A673 (cell line): ENCODE data around the gene OR51S1. TPM values are rescaled to one million over a fixed set of nuclear protein-coding genes. Genes with fewer than 3 reads are reported as not detected.

Source experiments
- BruUV-seq: library from RNA; stranded (reverse); fragments of 400-500 nt; replicated peaks from 2 replicates; lab custom pipeline; 2021; lab: Mats Ljungman, UMichigan
- CTCF ChIA-PET: fragments of 300-600 bp; sonication (Branson Sonifier 250); formaldehyde crosslinking; loops from one replicate; lab custom pipeline; 2022; ENCODE audit warnings: antibody characterized with exemption; lab: Charles Lee
- POLR2A ChIA-PET: fragments of 300-600 bp; sonication (Branson Sonifier 250); formaldehyde crosslinking; loops from one replicate; lab custom pipeline; 2022; ENCODE audit warnings: antibody characterized with exemption; ENCODE audit not compliant: low non-redundant PET; lab: Charles Lee
- DNase-seq: peaks from one replicate; pipeline ENCODE4 v3.0.0-alpha.2; 2015; ENCODE audit warnings: low spot score
- H3K27ac ChIP-seq: fragments of 200-600 bp; sonication (generic); 2 replicates; pipeline ENCODE4 v1.5.1; 2016; ENCODE audit warnings: mixed run types, low read depth, mild to moderate bottlenecking, mixed read lengths, antibody characterized with exemption, low read length; ENCODE audit not compliant: poor library complexity, severe bottlenecking
- H3K27me3 ChIP-seq: fragments of 200-600 bp; sonication (generic); replicated peaks from 2 replicates; pipeline ENCODE4 v1.6.1; 2017; ENCODE audit warnings: mixed run types, low read depth, mild to moderate bottlenecking, mixed read lengths, antibody characterized with exemption, low read length; ENCODE audit not compliant: insufficient read depth, poor library complexity
- H3K36me3 ChIP-seq: fragments of 200-600 bp; sonication (generic); 2 replicates; pipeline ENCODE4 v1.6.1; 2016; ENCODE audit warnings: mixed run types, mild to moderate bottlenecking, mixed read lengths, antibody characterized with exemption, low read length; ENCODE audit not compliant: insufficient read depth, poor library complexity, severe bottlenecking
- H3K4me1 ChIP-seq: fragments of 200-600 bp; sonication (generic); 2 replicates; pipeline ENCODE4 v1.6.1; 2017; ENCODE audit warnings: mixed run types, mild to moderate bottlenecking, mixed read lengths, antibody characterized with exemption, low read length; ENCODE audit not compliant: insufficient read depth, poor library complexity, severe bottlenecking
- H3K4me3 ChIP-seq: fragments of 200-600 bp; sonication (generic); 2 replicates; pipeline ENCODE4 v1.5.1; 2016; ENCODE audit warnings: low read depth, mixed run types, mild to moderate bottlenecking, mixed read lengths, low read length; ENCODE audit not compliant: poor library complexity, severe bottlenecking
- H3K9me3 ChIP-seq: fragments of 200-600 bp; sonication (generic); 2 replicates; pipeline ENCODE4 v1.6.1; 2016; ENCODE audit warnings: mixed run types, low read depth, mild to moderate bottlenecking, mixed read lengths, antibody characterized with exemption, low read length; ENCODE audit not compliant: poor library complexity, severe bottlenecking
- EZH2 ChIP-seq: fragments of 200-600 bp; sonication (generic); IDR thresholded peaks from 2 replicates; pipeline ENCODE4 v1.6.1; 2017; ENCODE audit warnings: borderline replicate concordance, low read depth, mild to moderate bottlenecking, mixed read lengths, antibody characterized with exemption, low read length; ENCODE audit not compliant: poor library complexity, severe bottlenecking
- intact Hi-C: fragments of 100-400 bp; cut with micrococcal nuclease; formaldehyde crosslinking; loops from one replicate; pipeline ENCODE4 v1.10.0; 2022; ENCODE audit not compliant: unreplicated experiment
- total RNA-seq: library from RNA; stranded (reverse); gene quantifications from 2 replicates; pipeline ENCODE4 v1.2.3, GENCODE V29; 2021
- TF ChIP-seq, protein P1 (sequence below): fragments of 300-800, 200-600 bp; sonication (generic); conservative IDR thresholded peaks from 2 replicates; pipeline ENCODE4 v1.5.1; 2017; ENCODE audit warnings: low read depth, mild to moderate bottlenecking, antibody characterized with exemption, low read length, moderate library complexity, mixed read lengths

Gene OR51S1
- total RNA-seq, 1 experiment from 2014 or later, result not detected

DNA sequence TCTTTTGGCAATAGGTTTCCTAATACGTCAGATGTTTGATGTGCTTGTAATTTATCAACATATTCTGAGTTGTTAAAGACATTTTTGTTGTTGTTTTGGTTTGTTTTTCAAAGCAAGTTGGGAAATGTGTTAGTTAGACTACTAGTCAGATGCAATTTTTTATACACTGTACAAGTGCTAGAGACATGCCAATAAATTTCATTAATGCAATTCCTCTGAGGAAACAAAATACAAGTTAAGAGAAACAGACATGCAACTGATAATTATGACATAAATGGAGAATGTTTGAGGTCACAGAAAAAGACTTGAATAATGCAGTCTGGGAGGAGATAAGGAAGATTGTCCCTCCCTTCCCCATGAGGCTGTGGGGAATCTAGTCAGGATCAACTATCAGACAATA, 38.6 kb upstream of the OR51S1 start:
- intact Hi-C loops, result no loop called here
- H3K27me3 ChIP-seq, result no peaks in the 10 kb centered on the region
- POLR2A ChIA-PET, result no interaction called here
- TF ChIP-seq EZH2, result no peak
- TF ChIP-seq, protein P1, sequence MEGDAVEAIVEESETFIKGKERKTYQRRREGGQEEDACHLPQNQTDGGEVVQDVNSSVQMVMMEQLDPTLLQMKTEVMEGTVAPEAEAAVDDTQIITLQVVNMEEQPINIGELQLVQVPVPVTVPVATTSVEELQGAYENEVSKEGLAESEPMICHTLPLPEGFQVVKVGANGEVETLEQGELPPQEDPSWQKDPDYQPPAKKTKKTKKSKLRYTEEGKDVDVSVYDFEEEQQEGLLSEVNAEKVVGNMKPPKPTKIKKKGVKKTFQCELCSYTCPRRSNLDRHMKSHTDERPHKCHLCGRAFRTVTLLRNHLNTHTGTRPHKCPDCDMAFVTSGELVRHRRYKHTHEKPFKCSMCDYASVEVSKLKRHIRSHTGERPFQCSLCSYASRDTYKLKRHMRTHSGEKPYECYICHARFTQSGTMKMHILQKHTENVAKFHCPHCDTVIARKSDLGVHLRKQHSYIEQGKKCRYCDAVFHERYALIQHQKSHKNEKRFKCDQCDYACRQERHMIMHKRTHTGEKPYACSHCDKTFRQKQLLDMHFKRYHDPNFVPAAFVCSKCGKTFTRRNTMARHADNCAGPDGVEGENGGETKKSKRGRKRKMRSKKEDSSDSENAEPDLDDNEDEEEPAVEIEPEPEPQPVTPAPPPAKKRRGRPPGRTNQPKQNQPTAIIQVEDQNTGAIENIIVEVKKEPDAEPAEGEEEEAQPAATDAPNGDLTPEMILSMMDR, result no peak
- BruUV-seq, result no TSS peak
- H3K36me3 ChIP-seq, result no peaks in the 10 kb centered on the region
- H3K4me1 ChIP-seq, result no peaks in the 10 kb centered on the region
- CTCF ChIA-PET, result no interaction called here
- no peak overlapping the region for H3K27ac ChIP-seq
- no peak for DNase-seq
- H3K4me3 ChIP-seq, result no peak overlapping the region
- H3K9me3 ChIP-seq, result no peaks in the 10 kb centered on the region

- H3K27me3 ChIP-seq, result no peaks in the 10 kb centered on the region
- no peaks in the 10 kb centered on the region for H3K9me3 ChIP-seq
- TF ChIP-seq, protein P1, result no peak
- no peak for TF ChIP-seq EZH2
- H3K27ac ChIP-seq, result no peak overlapping the region
- ChIA-PET POLR2A (no interaction called here), CTCF (no interaction called here)
- H3K36me3 ChIP-seq, result no peaks in the 10 kb centered on the region
- DNase-seq, result no peak
- H3K4me3 ChIP-seq, result no peak overlapping the region
- BruUV-seq, result no TSS peak
- intact Hi-C loops, result no loop called here
- no peaks in the 10 kb centered on the region for H3K4me1 ChIP-seq
Observed at GRCh38 chr11:4886186-4886585, 37.2 kb upstream of the OR51S1 start.

- no peak for DNase-seq
- Histone ChIP-seq H3K27ac (no peak overlapping the region), H3K27me3 (no peaks in the 10 kb centered on the region), H3K36me3 (no peaks in the 10 kb centered on the region), H3K4me1 (no peaks in the 10 kb centered on the region), H3K9me3 (no peaks in the 10 kb centered on the region), H3K4me3 (no peak overlapping the region)
- BruUV-seq, result no TSS peak
- POLR2A ChIA-PET, result no interaction called here
- intact Hi-C loops, result no loop called here
- TF ChIP-seq, protein P1, result no peak
- no peak for TF ChIP-seq EZH2
- CTCF ChIA-PET, result no interaction called here
Observed at GRCh38 chr11:4884361-4884760, 35.4 kb upstream of the OR51S1 start.
